ENCODE measurements around the gene FGFBP3. TPM values are rescaled to one million over a fixed set of nuclear protein-coding genes. Genes with fewer than 3 reads are reported as not detected.

The FGFBP3 gene
- total RNA-seq, 2 donors from 2014 or later = 1.5 to 2.3 TPM

DNA sequence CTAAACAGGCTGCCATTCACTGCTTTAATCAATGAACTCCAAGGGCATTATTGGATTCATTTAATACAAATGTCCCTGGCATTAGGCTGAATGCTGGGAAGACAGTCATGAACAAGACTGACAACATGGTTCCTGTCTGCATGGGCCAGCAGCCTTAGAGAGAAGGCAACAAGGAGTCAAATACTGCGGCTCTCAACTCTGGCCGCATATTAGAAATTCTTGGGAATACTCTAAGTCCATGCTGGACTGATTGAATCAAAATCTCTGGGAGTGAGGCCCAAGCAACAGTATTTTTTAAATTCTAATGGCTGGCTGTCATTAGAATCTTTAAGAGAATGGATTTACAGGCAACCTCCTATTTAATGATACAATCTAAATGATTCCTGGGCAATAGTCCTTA is 34.1 kb downstream of the FGFBP3 start:
- intact Hi-C loops (cut with DNase I, micrococcal nuclease) = no loop called here
- no peak for ATAC-seq

DNA sequence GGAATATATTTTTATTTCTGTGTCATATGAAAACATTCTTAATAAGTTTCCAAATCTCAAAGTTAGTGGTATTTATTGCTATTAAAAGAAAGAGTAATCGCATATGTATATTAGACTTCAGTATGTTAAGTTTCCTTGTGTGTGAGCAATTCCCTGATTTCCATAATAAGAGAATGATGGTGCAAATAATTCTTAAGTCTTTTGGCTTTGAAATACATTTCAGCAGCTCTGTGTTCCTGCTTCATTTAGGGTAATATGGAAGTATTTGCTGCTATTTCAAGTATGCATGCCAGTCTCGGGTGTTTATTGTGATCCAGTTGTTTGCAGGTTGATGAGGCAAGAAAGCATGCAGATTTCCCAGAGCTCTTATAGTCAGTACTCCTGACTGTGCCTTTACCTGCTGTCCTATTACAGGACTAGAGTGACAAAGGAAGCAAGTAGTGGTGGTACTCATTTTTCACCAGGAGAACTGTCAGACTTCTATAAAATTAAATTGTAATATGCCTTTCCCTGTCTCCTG is 43.7 kb downstream of the FGFBP3 start:
- ATAC-seq (no peak), DNase-seq (no peak)
- intact Hi-C loops (cut with DNase I, micrococcal nuclease) = no loop called here

More for the DNA sequence above, 34.1 kb downstream of the FGFBP3 start:
- DNase-seq = no peak

- DNase-seq (no peak), ATAC-seq (no peak)
- intact Hi-C loops (cut with DNase I, micrococcal nuclease) = no loop called here
Observed at GRCh38 chr10:91864744-91865143, 44.5 kb downstream of the FGFBP3 start.

DNA sequence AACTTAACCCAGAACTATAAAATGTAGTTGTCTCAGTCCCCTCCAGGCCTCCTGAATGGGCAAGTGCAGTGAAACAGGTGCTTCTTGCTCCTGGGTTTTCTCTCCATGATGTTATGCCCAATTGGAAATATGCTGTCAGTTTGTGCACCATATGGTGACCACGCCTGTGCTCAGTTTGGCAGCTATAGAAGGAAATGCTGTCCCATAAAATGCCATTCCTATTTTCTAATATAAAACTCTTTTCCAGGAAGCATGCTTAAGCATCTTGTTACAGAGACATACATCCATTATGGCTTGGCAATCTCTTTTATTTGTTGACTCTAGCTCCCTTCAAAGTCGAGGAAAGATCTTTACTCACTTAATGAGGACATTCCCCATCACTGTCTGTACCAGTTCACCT is 45.2 kb downstream of the FGFBP3 start:
- peak; percentile 89 for ATAC-seq
- intact Hi-C loops (cut with DNase I, micrococcal nuclease) = no loop called here
- peak; percentile 18 to 27 for DNase-seq

DNA sequence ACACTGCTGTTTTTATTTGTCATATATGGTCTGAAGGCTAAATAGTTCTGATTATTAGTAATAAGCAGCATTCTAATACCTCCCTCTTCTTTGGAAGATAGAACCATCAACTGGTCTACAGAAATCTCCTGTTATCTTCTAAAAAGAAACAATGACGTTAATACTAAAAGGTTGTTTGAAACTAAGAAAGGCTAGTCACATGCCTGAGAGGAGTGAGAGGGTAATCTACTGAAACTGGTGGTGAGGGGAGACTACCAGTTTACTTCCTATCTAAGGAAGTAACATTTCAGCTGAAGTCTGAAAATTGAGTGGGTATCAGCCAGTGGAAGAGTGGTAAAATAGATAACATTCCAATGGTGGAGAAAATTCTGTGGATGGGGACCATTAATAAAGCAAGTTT is 48.4 kb downstream of the FGFBP3 start:
- intact Hi-C loops (cut with DNase I, micrococcal nuclease) = no loop called here
- no peak for ATAC-seq
- DNase-seq = no peak

DNA sequence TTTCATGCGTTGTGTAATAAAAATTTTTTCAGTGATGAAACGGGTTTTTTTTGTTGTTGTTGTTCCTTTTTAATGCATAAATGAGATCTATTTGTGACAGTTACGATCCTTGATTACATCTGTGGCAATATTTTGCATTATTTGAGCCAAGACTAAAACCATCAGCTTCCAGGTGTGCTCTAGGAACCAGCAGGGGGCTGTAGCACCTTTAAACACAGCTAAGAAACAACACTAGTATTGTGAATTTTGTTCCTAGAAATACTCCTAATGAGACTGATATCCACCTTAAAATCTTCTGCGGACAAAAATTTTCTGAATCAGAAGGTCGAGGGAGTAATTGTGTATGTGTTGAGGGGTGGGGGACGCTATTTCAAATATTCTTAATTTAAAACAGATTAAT is 52.6 kb downstream of the FGFBP3 start:
- DNase-seq = no peak
- ATAC-seq = no peak
- intact Hi-C loops (cut with DNase I, micrococcal nuclease) = no loop called here

Other genes starting within 250 kb of the FGFBP3 start
- 10 to 100 TPM; 23.5 to 27.5 TPM for gene TNKS2, start 111.1 kb downstream of the FGFBP3 start, total RNA-seq
- 10 to 100 TPM; 24.9 to 29.7 TPM for gene BTAF1, start 14.3 kb upstream of the FGFBP3 start, total RNA-seq